Mesendoderm (in vitro differentiated cells): Measurements from ENCODE around the gene HYOU1.
A peak's percentile ranks its signal among the peaks of the same experiment; 100 is the strongest.

ENCODE experiments used
- DNase-seq: peaks from one replicate; pipeline ENCODE4 v3.0.0; 2013
- H2AK5ac ChIP-seq: 2 replicates; pipeline ENCODE4 v1.6.1; 2013; ENCODE audit warnings: low read length, inconsistent platforms
- H2BK120ac ChIP-seq: 2 replicates; pipeline ENCODE4 v1.6.1; 2013; ENCODE audit warnings: low read depth, mild to moderate bottlenecking, low read length, moderate library complexity, mixed read lengths
- H2BK15ac ChIP-seq: replicated peaks from 2 replicates; pipeline ENCODE4 v1.6.1; 2013; ENCODE audit warnings: low read depth, mild to moderate bottlenecking, moderate library complexity
- H2BK5ac ChIP-seq: 2 replicates; pipeline ENCODE4 v1.6.1; 2013; ENCODE audit warnings: low read length, inconsistent platforms
- H3K18ac ChIP-seq: 2 replicates; pipeline ENCODE4 v1.6.1; 2013; ENCODE audit warnings: mild to moderate bottlenecking, low read length, mixed read lengths
- H3K23ac ChIP-seq: one replicate; pipeline ENCODE4 v1.6.1; 2013; ENCODE audit warnings: low read length
- H3K27ac ChIP-seq: 2 replicates; pipeline ENCODE4 v1.5.1; 2013; ENCODE audit warnings: low read depth, mild to moderate bottlenecking, inconsistent platforms, low read length, moderate library complexity
- H3K27me3 ChIP-seq: 2 replicates; pipeline ENCODE4 v1.6.1; 2013; ENCODE audit warnings: low read length, control low read depth, mild to moderate bottlenecking, inconsistent platforms; ENCODE audit not compliant: insufficient read depth, poor library complexity
- H3K36me3 ChIP-seq: 2 replicates; pipeline ENCODE4 v1.6.1; 2013; ENCODE audit warnings: low read length, inconsistent platforms; ENCODE audit not compliant: control insufficient read depth, insufficient read depth
- H3K4ac ChIP-seq: one replicate; pipeline ENCODE4 v1.6.1; 2013; ENCODE audit warnings: low read depth, mild to moderate bottlenecking, low read length, moderate library complexity
- H3K4me1 ChIP-seq: 2 replicates; pipeline ENCODE4 v1.6.1; 2013; ENCODE audit warnings: low read depth, low read length, inconsistent platforms; ENCODE audit not compliant: control insufficient read depth
- H3K4me2 ChIP-seq: 2 replicates; pipeline ENCODE4 v1.6.1; 2013; ENCODE audit warnings: low read length
- H3K4me3 ChIP-seq: 2 replicates; pipeline ENCODE4 v1.5.1; 2013; ENCODE audit warnings: mild to moderate bottlenecking, low read length
- H3K56ac ChIP-seq: one replicate; pipeline ENCODE4 v1.6.1; 2013; ENCODE audit warnings: low read length
- H3K79me1 ChIP-seq: 2 replicates; pipeline ENCODE4 v1.6.1; 2013; ENCODE audit warnings: low read length, inconsistent platforms
- H3K79me2 ChIP-seq: 2 replicates; pipeline ENCODE4 v1.6.1; 2013; ENCODE audit warnings: mild to moderate bottlenecking, low read length; ENCODE audit not compliant: control insufficient read depth, insufficient read depth
- H3K9ac ChIP-seq: 2 replicates; pipeline ENCODE4 v1.6.1; 2013; ENCODE audit warnings: low read length, inconsistent platforms
- H4K5ac ChIP-seq: one replicate; pipeline ENCODE4 v1.6.1; 2013; ENCODE audit warnings: low read length
- H4K8ac ChIP-seq: one replicate; pipeline ENCODE4 v1.6.1; 2013; ENCODE audit warnings: low read depth, mild to moderate bottlenecking, control low read depth, low read length, moderate library complexity
- WGBS: extraction: QIAGEN DNeasy Blood & Tissue Kit; methylation state at CpG from one replicate; pipeline ENCODE4 v1.1.7; 2013; ENCODE audit warnings: low lambda C conversion rate, missing lambda C conversion rate; ENCODE audit not compliant: insufficient coverage; ENCODE audit errors: extremely low coverage; 5-methylcytosine and 5-hydroxymethylcytosine counted together

HYOU1 gene

GRCh38 chr11:119081682-119082260 lies 24.8 kb upstream of the HYOU1 start:
- Histone ChIP-seq H3K79me1 (peaks cover 6% of the 10 kb centered on the region), H3K23ac (no peak overlapping the region), H3K18ac (no peak overlapping the region), H2BK120ac (no peak overlapping the region), H3K27me3 (no peaks in the 10 kb centered on the region), H3K36me3 (peaks cover 13% of the 10 kb centered on the region), H3K56ac (no peak overlapping the region), H3K4me1 (peaks cover 5% of the 10 kb centered on the region), H3K79me2 (peaks cover 7% of the 10 kb centered on the region), H3K4me3 (no peak overlapping the region), H2AK5ac (no peak overlapping the region), H2BK5ac (no peak overlapping the region), H3K27ac (no peak overlapping the region), H2BK15ac (no peak overlapping the region), H3K9ac (no peak overlapping the region), H3K4me2 (no peak overlapping the region), H3K4ac (no peak overlapping the region), H4K5ac (no peak overlapping the region), H4K8ac (no peak overlapping the region)
- no peak for DNase-seq
- no CpG with 5 or more reads among the region's 7 CpGs for WGBS

DNA sequence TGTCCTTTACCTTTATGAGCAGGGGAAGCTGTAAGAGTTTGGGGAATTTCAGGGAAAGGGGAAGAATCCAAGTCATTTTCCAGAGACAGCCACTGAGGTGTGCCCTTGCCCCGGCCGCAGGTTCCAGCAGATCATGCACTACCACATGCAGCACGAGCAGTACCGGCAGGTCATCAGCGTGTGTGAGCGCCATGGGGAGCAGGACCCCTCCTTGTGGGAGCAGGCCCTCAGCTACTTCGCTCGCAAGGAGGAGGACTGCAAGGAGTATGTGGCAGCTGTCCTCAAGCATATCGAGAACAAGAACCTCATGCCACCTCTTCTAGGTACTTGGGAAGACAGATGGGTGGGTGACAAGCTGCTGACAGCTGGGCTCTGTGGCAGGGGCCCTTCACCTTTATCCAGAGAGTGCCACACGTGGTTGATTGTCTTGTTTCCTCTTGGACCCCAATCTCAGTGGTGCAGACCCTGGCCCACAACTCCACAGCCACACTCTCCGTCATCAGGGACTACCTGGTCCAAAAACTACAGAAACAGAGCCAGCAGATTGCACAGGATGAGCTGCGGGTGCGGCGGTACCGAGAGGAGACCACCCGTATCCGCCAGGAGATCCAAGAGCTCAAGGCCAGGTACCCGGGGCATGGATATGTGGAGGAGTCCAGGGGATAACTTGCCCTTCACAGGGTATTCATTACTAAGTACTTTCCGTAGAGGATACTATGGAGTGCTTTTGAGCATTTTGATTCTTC lies 21.8 kb upstream of the HYOU1 start:
- H3K27ac ChIP-seq = no peak overlapping the region
- peaks cover 13% of the 10 kb centered on the region for H3K36me3 ChIP-seq
- no peak overlapping the region for H3K4me3 ChIP-seq
- H3K79me1 ChIP-seq = no peaks in the 10 kb centered on the region
- DNase-seq = no peak
- no peak overlapping the region for H4K5ac ChIP-seq
- H2AK5ac ChIP-seq = no peak overlapping the region
- H3K4ac ChIP-seq = no peak overlapping the region
- H3K9ac ChIP-seq = no peak overlapping the region
- no CpG with 5 or more reads among the region's 19 CpGs for WGBS
- H2BK5ac ChIP-seq = no peak overlapping the region
- H3K27me3 ChIP-seq = no peaks in the 10 kb centered on the region
- H3K79me2 ChIP-seq = no peaks in the 10 kb centered on the region
- H3K4me2 ChIP-seq = no peak overlapping the region
- H3K18ac ChIP-seq = no peak overlapping the region
- H4K8ac ChIP-seq = no peak overlapping the region
- no peak overlapping the region for H3K23ac ChIP-seq
- H3K56ac ChIP-seq = no peak overlapping the region
- H2BK120ac ChIP-seq = no peak overlapping the region
- no peaks in the 10 kb centered on the region for H3K4me1 ChIP-seq
- H2BK15ac ChIP-seq = no peak overlapping the region

DNA sequence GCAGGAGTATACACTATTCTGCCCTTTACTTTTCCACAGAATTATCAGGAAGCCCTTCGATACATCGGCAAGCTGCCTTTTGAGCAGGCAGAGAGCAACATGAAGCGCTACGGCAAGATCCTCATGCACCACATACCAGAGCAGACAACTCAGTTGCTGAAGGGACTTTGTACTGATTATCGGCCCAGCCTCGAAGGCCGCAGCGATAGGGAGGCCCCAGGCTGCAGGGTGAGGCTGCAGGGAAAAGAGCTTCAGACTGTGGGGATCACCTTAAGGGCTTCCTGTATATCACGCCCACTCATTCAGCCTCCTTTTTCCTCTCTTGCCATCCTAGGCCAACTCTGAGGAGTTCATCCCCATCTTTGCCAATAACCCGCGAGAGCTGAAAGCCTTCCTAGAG lies 20.8 kb upstream of the HYOU1 start:
- no peak overlapping the region for H2AK5ac ChIP-seq
- no peak overlapping the region for H2BK5ac ChIP-seq
- no peak overlapping the region for H4K5ac ChIP-seq
- no CpG with 5 or more reads among the region's 11 CpGs for WGBS
- no peak for DNase-seq
- peaks cover 13% of the 10 kb centered on the region for H3K36me3 ChIP-seq
- no peak overlapping the region for H4K8ac ChIP-seq
- H3K4me3 ChIP-seq = no peak overlapping the region
- no peak overlapping the region for H3K23ac ChIP-seq
- H3K56ac ChIP-seq = no peak overlapping the region
- H3K9ac ChIP-seq = no peak overlapping the region
- no peaks in the 10 kb centered on the region for H3K79me1 ChIP-seq
- H3K4me2 ChIP-seq = no peak overlapping the region
- H3K27ac ChIP-seq = no peak overlapping the region
- no peaks in the 10 kb centered on the region for H3K79me2 ChIP-seq
- no peaks in the 10 kb centered on the region for H3K27me3 ChIP-seq
- no peak overlapping the region for H2BK120ac ChIP-seq
- H2BK15ac ChIP-seq = no peak overlapping the region
- no peaks in the 10 kb centered on the region for H3K4me1 ChIP-seq
- H3K18ac ChIP-seq = no peak overlapping the region
- no peak overlapping the region for H3K4ac ChIP-seq

- Histone ChIP-seq H4K5ac (peak within 1 kb of the TSS; percentile 81), H3K79me1 (peaks cover 4% of the 10 kb centered on the region), H3K36me3 (peaks cover 2% of the 10 kb centered on the region), H3K27ac (no peak within 1 kb of the TSS), H2AK5ac (no peak within 1 kb of the TSS), H3K23ac (no peak within 1 kb of the TSS), H3K79me2 (peaks cover 4% of the 10 kb centered on the region), H4K8ac (peak within 1 kb of the TSS; percentile 100), H2BK5ac (no peak within 1 kb of the TSS), H3K4me3 (peak within 1 kb of the TSS; percentile 78), H3K4me1 (no peaks in the 10 kb centered on the region), H2BK120ac (no peak within 1 kb of the TSS), H3K4me2 (peak within 1 kb of the TSS; percentile 86), H3K27me3 (no peaks in the 10 kb centered on the region), H2BK15ac (no peak within 1 kb of the TSS), H3K56ac (peak within 1 kb of the TSS; percentile 88), H3K9ac (peak within 1 kb of the TSS; percentile 82), H3K4ac (peak within 1 kb of the TSS; percentile 11), H3K18ac (no peak within 1 kb of the TSS)
- peak; percentile 97 for DNase-seq
- WGBS = no CpG with 5 or more reads among the region's 49 CpGs
These were observed 10.6 kb upstream of the HYOU1 start, which contains the start of gene VPS11 for GRCh38 chr11:119067371-119068222. Gene VPS11, plus strand, starts transcription at chr11:119067818. Its CDS starts 6 bp downstream, at chr11:119067824.

- no peak overlapping the region for H3K4ac ChIP-seq
- peaks cover 4% of the 10 kb centered on the region for H3K79me1 ChIP-seq
- no peak overlapping the region for H4K8ac ChIP-seq
- H3K27ac ChIP-seq = no peak overlapping the region
- no peak overlapping the region for H3K18ac ChIP-seq
- no peaks in the 10 kb centered on the region for H3K27me3 ChIP-seq
- H3K4me3 ChIP-seq = no peak overlapping the region
- WGBS = no CpG with 5 or more reads among the region's 4 CpGs
- no peak overlapping the region for H2AK5ac ChIP-seq
- H4K5ac ChIP-seq = no peak overlapping the region
- no peak overlapping the region for H3K23ac ChIP-seq
- no peak overlapping the region for H3K56ac ChIP-seq
- no peaks in the 10 kb centered on the region for H3K36me3 ChIP-seq
- peak; percentile 68 for DNase-seq
- no peak overlapping the region for H3K4me2 ChIP-seq
- no peak overlapping the region for H2BK5ac ChIP-seq
- no peak overlapping the region for H3K9ac ChIP-seq
- no peak overlapping the region for H2BK120ac ChIP-seq
- no peak overlapping the region for H2BK15ac ChIP-seq
- no peaks in the 10 kb centered on the region for H3K4me1 ChIP-seq
- H3K79me2 ChIP-seq = peaks cover 4% of the 10 kb centered on the region
These were observed 8.4 kb upstream of the HYOU1 start for GRCh38 chr11:119065369-119065768.
